Activated T-cell treated with anti-CD3 and anti-CD28 coated beads, Interleukin-2, amount 50 U/mL, for 48 hours (primary cell): Measurements from ENCODE around the gene HOXA3.

Experiments
- DNase-seq, 2 experiments: peaks; one replicate each; pipeline ENCODE4 v3.0.0-alpha.2; 2020

HOXA3 gene

GRCh38 chr7:27189295-27189996 is 37.1 kb upstream of the HOXA3 start:
- DNase-seq = peak; percentile 30 to 32

- DNase-seq = peak; percentile 48 to 49
Measured at GRCh38 chr7:27188386-27189294, 36.3 kb upstream of the HOXA3 start.

- peak; percentile 22 to 25 for DNase-seq
Measured at GRCh38 chr7:27187475-27188385, 35.3 kb upstream of the HOXA3 start.

- DNase-seq = peak in 1 of 2 experiments; percentile 12
Measured at GRCh38 chr7:27186668-27187474, 34.5 kb upstream of the HOXA3 start.

GRCh38 chr7:27185854-27186667 is 33.7 kb upstream of the HOXA3 start:
- DNase-seq = peak; percentile 28 to 39

- peak; percentile 37 to 45 for DNase-seq
Measured at GRCh38 chr7:27185013-27185853, 32.9 kb upstream of the HOXA3 start, which contains the start of gene HOXA11. HOXA11 (minus strand) TSS chr7:27185232; CDS start chr7:27185144, 88 bp downstream.

- peak; percentile 43 to 58 for DNase-seq
Measured at GRCh38 chr7:27184337-27185012, 32.1 kb upstream of the HOXA3 start.

- peak in 1 of 2 experiments; percentile 20 for DNase-seq
Measured at GRCh38 chr7:27183682-27184336, 31.4 kb upstream of the HOXA3 start.

GRCh38 chr7:27182861-27183681 is 30.7 kb upstream of the HOXA3 start:
- DNase-seq = peak; percentile 19 to 20

GRCh38 chr7:27182285-27182841 is 30.0 kb upstream of the HOXA3 start:
- DNase-seq = no peak

GRCh38 chr7:27181795-27182275 is 29.5 kb upstream of the HOXA3 start:
- DNase-seq = no peak

- DNase-seq = peak; percentile 12 to 14
Measured at GRCh38 chr7:27180431-27181420, 28.3 kb upstream of the HOXA3 start.

GRCh38 chr7:27179503-27180430 is 27.4 kb upstream of the HOXA3 start:
- peak; percentile 75 to 80 for DNase-seq

GRCh38 chr7:27179030-27179429 is 26.6 kb upstream of the HOXA3 start:
- no peak for DNase-seq

GRCh38 chr7:27178366-27178765 is 26.0 kb upstream of the HOXA3 start:
- no peak for DNase-seq
